ENCODE measurements around the gene TMC8. TPM values are rescaled to one million over a fixed set of nuclear protein-coding genes. Genes with fewer than 3 reads are reported as not detected.

TMC8 gene
- total and polyA plus RNA-seq, 2 of the 8 experiments (the other 6 are each of a cell fraction or from before 2014, with no cell fraction given), result 1.00 to 2.8 TPM

- Histone ChIP-seq H3K4me1 (replicated peaks in 1 of 4; ENCODE audit: control insufficient read depth in 3 of 4, insufficient read depth in 4 of 4, low read length in 3 of 4) (no peaks in the 10 kb centered on the region), H3K27ac (ENCODE audit: low read depth, low read length) (no peak overlapping the region), H3K36me3 (ENCODE audit: control insufficient read depth in 2 of 4, insufficient read depth in 4 of 4, low read length in 3 of 4) (peaks cover 21 to 66% (median 52%) of the 10 kb centered on the region in 4 experiments), H3K4me2 (ENCODE audit: insufficient read depth in 1 of 2, low read depth in 2 of 2, low read length in 2 of 2) (no peak overlapping the region), H3K79me2 (ENCODE audit: control insufficient read depth in 1 of 2, insufficient read depth in 2 of 2, low read length in 2 of 2) (no peaks in the 10 kb centered on the region), H3K14ac (ENCODE audit: insufficient read length) (no peak overlapping the region), H3K79me1 (ENCODE audit: low read depth, low read length) (no peaks in the 10 kb centered on the region), H3K9ac (replicated peaks in 1 of 4; ENCODE audit: extremely low read depth in 1 of 4, low read depth in 3 of 4, low read length in 3 of 4) (no peak overlapping the region), H3K27me3 (replicated peaks in 1 of 4; ENCODE audit: control insufficient read depth in 3 of 4, extremely low read depth in 1 of 4, insufficient read depth in 3 of 4, low read length in 3 of 4) (no peaks in the 10 kb centered on the region), H2AK5ac (ENCODE audit: low read depth, low read length) (no peak overlapping the region), H4K20me1 (replicated peaks in 1 of 2; ENCODE audit: control insufficient read depth in 1 of 2, insufficient read depth in 2 of 2, low read length in 2 of 2) (peaks cover 0 to 4% of the 10 kb centered on the region in 2 experiments), H4K5ac (ENCODE audit: insufficient read length, low read depth, low read length) (no peak overlapping the region), H2BK12ac (ENCODE audit: low read depth, low read length) (no peak overlapping the region), H3K18ac (ENCODE audit: extremely low read depth, low read length) (no peak overlapping the region), H2BK20ac (ENCODE audit: low read length) (no peak overlapping the region), H2AFZ (ENCODE audit: low read length) (no peak overlapping the region), H3K56ac (replicated peaks; ENCODE audit: insufficient read length, low read depth, low read length) (no peak overlapping the region), H3K4ac (replicated peaks; ENCODE audit: insufficient read length, low read depth, low read length) (no peak overlapping the region), H3K4me3 (ENCODE audit: extremely low read depth in 1 of 4, insufficient read depth in 2 of 4, low read depth in 3 of 4, low read length in 4 of 4) (no peak overlapping the region), H4K8ac (ENCODE audit: extremely low read depth, insufficient read depth, low read length) (no peak overlapping the region), H4K91ac (replicated peaks; ENCODE audit: insufficient read length, low read length) (no peak overlapping the region), H2BK15ac (ENCODE audit: low read length) (no peak overlapping the region), H3K23me2 (ENCODE audit: low read depth, low read length) (no peaks in the 10 kb centered on the region), H2BK5ac (ENCODE audit: low read depth, low read length) (no peak overlapping the region), H2BK120ac (replicated peaks; ENCODE audit: low read depth, low read length) (no peak overlapping the region), H3K23ac (ENCODE audit: insufficient read length) (no peak overlapping the region), H3K9me3 (ENCODE audit: insufficient read depth in 2 of 2, low read depth in 1 of 2, low read length in 1 of 2) (no peaks in the 10 kb centered on the region)
- TF ChIP-seq YY1 (IDR thresholded peaks at IDR 0.05; ENCODE audit: low read depth, low read length), result no peak
- no peak for TF ChIP-seq ASH2L (IDR thresholded peaks at IDR 0.05; ENCODE audit: low read length)
- TF ChIP-seq RBBP5 (IDR thresholded peaks at IDR 0.05; ENCODE audit: borderline replicate concordance, low read depth, low read length), result no peak
- TF ChIP-seq BACH1 (IDR thresholded peaks at IDR 0.05; ENCODE audit: low read length), result no peak
- TF ChIP-seq TAF1 (IDR thresholded peaks at IDR 0.05; ENCODE audit: low read depth, low read length), result no peak
- TF ChIP-seq RFX5 (IDR thresholded peaks at IDR 0.05; ENCODE audit: borderline replicate concordance, low read depth, low read length), result no peak
- TF ChIP-seq HDAC6 (IDR thresholded peaks at IDR 0.05; ENCODE audit: low read depth, low read length), result no peak
- no peak for FAIRE-seq
- WGBS, 2 experiments (ENCODE audit: extremely low coverage in 1 of 2, insufficient coverage in 1 of 2, insufficient read length in 1 of 2, insufficient replicate concordance in 2 of 2, low coverage in 1 of 2, low lambda C conversion rate in 2 of 2, missing lambda C conversion rate in 1 of 2), result 90% methylated on average over 7 of the region's 7 CpGs; no CpG with 5 or more reads in 1 of the 2 experiments
- CTCF ChIA-PET (ENCODE audit: partially characterized antibody), result interaction anchor here (0.8 to 1.1 kb wide), 2 partner anchors 45 to 116 kb away, joined by 3 read pairs; no protein-coding TSS in a partner anchor
- POLR2A ChIA-PET (ENCODE audit: partially characterized antibody), result interaction anchor here (0.9 kb wide), 1 partner anchor 13 kb away, joined by 4 read pairs; no protein-coding TSS in a partner anchor
- no peak for DNase-seq (ENCODE audit: low read depth in 1 of 2, low spot score in 2 of 2)
These were observed 40.8 kb upstream of the TMC8 start for GRCh38 chr17:78089576-78090281.

All from H1 (cell line).